GM12865 (cell line): ENCODE results near the gene QPRT.
A peak's percentile ranks its signal among the peaks of the same experiment; 100 is the strongest.

Source experiments
- DNase-seq: peaks from one replicate; pipeline ENCODE4 v3.0.0; 2010; ENCODE audit warnings: low read depth
- H3K4me3 ChIP-seq: 2 replicates; pipeline ENCODE4 v1.5.1; 2011; ENCODE audit warnings: mild to moderate bottlenecking, low read depth, low read length, control low read depth
- TF ChIP-seq, protein P1 (sequence below): IDR thresholded peaks from 2 replicates; pipeline ENCODE4 v1.5.1; 2011; ENCODE audit warnings: low read length, control low read depth, low read depth, inconsistent platforms; ENCODE audit not compliant: insufficient read depth; ENCODE audit errors: missing control alignments

The QPRT gene

DNA sequence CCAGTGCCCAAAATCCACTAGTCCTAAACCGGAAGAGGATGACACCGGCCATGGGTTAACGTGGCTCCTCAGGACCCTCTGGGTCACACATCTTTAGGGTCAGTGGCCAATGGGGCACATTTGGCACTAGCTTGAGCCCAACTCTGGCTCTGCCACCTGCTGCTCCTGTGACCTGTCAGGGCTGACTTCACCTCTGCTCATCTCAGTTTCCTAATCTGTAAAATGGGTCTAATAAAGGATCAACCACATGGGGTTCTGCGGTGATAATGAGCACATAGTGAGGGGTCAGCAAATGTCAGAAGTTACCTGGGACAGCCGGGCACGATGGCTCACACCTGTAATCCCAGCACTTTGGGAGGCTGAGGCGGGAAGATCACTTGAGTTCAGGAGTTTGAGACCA, 18.4 kb downstream of the QPRT start:
- H3K4me3 ChIP-seq: no peak overlapping the region
- no peak for DNase-seq
- TF ChIP-seq, protein P1, sequence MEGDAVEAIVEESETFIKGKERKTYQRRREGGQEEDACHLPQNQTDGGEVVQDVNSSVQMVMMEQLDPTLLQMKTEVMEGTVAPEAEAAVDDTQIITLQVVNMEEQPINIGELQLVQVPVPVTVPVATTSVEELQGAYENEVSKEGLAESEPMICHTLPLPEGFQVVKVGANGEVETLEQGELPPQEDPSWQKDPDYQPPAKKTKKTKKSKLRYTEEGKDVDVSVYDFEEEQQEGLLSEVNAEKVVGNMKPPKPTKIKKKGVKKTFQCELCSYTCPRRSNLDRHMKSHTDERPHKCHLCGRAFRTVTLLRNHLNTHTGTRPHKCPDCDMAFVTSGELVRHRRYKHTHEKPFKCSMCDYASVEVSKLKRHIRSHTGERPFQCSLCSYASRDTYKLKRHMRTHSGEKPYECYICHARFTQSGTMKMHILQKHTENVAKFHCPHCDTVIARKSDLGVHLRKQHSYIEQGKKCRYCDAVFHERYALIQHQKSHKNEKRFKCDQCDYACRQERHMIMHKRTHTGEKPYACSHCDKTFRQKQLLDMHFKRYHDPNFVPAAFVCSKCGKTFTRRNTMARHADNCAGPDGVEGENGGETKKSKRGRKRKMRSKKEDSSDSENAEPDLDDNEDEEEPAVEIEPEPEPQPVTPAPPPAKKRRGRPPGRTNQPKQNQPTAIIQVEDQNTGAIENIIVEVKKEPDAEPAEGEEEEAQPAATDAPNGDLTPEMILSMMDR: no peak

DNA sequence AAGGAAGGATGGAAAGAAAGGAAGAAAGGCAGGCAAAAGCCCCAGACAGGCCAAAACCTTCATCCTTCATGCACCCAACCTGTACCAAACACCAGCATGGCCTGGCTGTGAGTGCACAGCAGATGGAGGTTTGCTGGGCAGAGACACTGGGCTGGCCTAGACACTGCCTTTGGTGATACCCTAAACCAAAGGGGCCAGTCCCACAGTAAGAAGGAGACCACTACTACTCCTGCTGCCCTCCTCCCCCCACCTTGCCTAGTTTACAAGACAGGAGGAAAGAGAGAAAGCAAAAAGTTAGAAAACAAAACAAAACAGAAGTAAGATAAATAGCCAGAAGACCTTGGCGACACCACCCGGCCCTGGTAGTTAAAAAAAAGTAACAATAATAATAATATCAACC, 19.1 kb downstream of the QPRT start:
- DNase-seq: no peak
- H3K4me3 ChIP-seq: no peak overlapping the region
- TF ChIP-seq, protein P1: no peak

- no peak for DNase-seq
- TF ChIP-seq, protein P1: no peak
- no peak overlapping the region for H3K4me3 ChIP-seq
These were observed 19.7 kb downstream of the QPRT start for GRCh38 chr16:29698484-29699323.

GRCh38 chr16:29699324-29700219, 20.6 kb downstream of the QPRT start:
- TF ChIP-seq, protein P1: no peak
- H3K4me3 ChIP-seq: no peak overlapping the region
- no peak for DNase-seq

GRCh38 chr16:29700253-29700987, 21.4 kb downstream of the QPRT start:
- peak; percentile 87 for DNase-seq
- H3K4me3 ChIP-seq: no peak overlapping the region
- TF ChIP-seq, protein P1: peak; percentile 83

DNA sequence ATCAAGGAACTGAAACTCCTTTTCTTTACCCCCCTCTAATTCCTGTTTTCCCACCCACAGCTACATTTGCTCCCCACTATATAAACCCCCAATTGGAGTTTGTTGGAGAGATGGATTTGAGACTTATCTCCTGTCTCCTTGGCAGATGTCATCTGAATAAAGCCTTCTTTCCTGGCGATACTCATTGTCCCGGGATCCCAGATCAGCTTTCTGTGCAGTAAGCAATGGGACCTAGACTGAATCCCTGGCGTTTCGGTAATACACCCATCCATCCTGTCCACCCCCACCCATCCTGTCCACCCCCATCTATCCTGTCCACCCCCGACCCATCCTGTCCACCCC, 22.2 kb downstream of the QPRT start:
- DNase-seq: no peak
- H3K4me3 ChIP-seq: no peak overlapping the region
- TF ChIP-seq, protein P1: no peak
